Activated CD4-positive, alpha-beta T cell treated with anti-CD3 and anti-CD28 coated beads for 4 hours (primary cell): ENCODE results near the gene TAOK2.
"Not testable (repeated sequence)": the region's sequence is repeated elsewhere in the genome, so short reads cannot be mapped to it uniquely, and the experiment has no call there.

Source experiments
- DNase-seq, 2 donors: peaks; one replicate each; pipeline ENCODE4 v3.0.0-alpha.2; 2020

TAOK2 gene

DNA sequence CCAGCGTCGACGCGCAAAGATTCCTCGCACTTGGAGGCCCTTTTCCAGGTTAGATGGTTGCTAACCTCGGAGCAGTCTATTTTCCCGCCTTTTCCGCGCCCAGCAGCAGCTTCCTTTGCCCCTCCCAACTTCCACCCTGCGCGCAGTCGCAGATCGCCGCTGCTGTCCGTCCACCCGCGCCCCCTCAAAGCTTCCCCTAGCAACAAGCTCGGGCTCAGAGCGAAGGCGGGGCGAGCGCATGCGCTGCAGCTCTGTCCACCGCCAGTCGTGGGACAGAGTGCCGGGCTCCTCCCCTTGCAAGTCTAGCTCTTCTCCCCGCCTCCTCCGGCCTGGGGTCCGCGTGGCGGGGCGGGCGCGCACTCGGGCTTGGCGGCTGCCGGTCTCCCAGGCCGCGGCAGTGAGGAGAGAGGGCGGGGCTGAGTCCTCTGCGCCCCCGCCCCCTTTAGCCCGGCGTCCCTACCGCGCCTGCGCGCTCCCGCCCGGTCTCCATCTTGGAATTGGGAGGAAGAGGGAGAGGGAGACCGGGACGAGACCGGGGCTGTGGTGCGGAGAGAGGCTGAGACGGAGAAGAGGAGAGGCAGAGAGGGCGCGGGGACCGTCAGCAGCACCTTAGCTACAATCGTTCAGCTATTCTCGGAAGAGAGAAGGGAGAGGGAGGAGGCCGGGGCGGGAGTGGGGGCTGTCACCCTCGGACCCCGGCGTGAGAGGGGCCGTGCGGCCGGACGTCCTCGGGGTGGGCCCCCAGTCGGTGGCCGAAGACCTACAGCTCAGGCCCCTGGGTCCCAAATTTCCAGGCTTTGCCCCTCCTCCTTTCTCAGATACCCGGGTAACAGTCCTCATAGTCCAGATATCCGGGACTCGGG is at the start of gene TAOK2:
Gene TAOK2 (plus strand): TSS at position 485 of the 863 bp plus-strand sequence. CDS start 3,905 bp downstream, outside the sequence.
- peak; percentile 89 for DNase-seq

DNA sequence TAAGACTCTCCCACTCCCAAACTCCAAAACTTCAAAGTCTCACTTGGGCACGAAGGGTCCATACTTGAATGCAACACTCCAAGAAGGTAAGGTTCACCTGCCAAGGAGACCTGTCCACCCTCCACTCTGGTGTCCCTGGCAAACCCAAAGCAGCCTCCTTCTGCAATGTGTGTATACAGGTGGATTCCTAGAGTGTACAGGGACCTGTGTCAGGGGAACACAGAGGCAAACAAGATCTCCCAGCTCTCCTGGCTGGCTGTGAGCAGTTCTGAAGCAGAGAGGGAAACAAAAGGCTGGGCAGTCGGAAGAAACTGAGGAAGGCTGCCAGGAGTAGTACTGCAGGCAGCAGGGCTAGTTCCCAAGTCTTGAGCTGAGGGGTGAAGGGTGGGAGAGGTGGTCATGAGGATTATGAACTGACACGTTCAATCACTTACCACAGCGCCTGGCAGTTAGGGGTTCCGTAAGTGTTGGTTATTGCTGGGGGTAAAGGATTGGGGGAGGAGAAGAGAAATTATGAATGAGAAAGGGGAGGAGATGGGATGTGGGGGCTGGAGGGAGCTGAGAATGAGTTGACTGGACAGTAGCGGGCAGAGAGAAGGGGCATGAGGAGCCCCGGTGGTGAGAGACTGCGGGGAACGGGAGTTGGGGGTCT is 48.4 kb upstream of the TAOK2 start:
- no peak for DNase-seq

DNA sequence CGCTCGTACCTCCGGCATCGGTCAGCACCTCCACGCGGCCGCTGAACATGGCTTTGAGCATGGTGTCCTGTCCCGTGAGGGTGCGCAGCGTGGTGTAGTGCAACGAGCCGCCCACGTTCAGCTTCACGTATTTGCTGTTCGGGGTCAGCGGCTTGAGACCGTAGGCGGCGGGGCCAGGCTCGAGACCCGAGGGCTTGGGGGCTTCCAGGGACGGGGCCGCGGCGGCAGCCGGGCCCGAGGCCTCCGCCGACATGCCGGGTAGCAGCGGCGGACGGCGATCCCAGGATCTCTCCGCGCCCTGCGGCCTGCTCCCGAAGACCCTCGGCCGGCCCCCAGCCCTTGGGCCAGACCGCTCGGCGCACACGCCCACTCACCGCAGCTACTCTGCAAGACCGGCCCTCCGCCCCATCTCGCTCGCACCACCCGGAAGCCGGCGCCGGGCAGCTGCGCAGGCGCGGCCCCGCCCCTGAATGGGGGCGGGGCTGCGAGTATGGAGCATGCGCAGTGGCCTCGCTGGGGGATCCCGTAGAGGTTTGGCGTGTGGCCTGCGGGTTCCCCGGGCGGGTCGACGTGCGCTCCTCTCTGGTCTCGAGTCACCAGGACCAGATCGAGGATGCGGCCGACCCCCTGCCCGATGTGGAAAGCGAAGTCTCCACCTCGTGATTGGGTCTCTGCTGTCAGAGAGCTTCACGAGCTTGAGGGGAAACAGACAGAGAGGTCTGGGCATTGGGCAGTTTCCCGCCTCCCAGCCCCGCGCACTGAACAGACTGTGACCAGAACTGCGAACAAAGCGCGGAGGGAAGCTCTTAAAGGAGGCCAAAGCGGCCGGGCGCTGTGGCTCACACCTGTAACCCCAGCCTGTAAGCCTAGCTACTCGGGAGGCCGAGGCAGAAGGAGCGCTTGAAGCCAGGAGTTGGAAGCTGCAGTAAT is 47.6 kb upstream of the TAOK2 start, which contains the start of gene KCTD13:
Gene KCTD13 (minus strand): TSS at position 446 of the 930 bp plus-strand sequence. CDS start 193 bp downstream, at position 253.
- peak; percentile 86 to 89 for DNase-seq

DNA sequence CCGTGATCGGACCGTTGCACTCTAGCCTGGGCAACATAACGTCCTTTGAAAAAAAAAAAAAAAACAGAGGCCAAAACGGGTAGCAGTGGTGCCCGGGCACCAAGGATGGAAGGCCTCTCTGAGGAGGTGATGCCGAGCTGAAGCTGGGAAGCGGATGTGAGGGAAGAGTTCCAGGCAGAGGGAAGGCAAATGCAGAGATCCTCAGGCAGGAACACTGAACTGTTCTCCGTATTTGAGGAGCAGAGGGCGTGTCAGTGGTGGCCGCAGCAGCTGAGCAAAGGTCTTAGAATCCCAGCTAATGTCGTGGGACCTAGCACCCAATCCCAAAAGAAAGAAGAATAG is 47.0 kb upstream of the TAOK2 start:
- DNase-seq: no peak

DNA sequence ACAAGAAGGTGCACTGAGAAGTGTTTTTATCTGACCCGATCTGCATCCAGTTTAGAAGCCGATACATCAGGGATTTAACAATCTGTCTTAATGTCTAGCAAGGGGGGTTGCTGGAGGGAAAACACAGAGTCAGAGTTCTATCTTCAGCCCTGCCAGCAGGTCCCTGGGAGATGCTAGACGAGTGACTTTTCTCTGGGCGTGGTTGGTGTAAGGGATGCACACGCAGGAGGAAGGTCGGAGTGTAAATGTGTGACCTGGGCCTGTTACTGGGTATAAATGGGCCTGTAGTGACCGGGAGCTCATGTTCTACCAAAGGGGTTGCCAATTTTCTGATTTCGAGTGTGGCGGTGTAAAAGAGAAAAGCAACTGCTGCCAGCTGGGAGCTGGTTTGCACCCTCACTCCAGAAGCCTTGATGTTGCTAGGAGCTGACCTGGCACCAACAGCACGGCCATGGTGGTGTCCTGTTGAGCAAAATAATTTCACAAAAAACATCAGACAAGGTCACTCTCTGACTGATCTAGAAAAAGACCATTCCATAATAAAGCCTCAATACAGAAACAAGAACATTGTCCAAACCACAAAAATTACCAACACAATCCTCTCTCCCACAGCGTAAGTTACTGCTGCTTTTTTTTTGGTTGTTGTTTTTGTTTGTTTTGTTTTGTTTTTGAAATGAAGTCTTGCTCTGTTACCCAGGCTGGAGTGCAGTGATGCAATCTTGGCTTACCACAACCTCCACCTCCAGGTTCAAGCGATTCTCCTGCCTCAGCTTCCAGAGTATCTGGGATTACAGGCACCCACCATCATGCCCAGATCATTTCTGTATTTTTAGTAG is 46.4 kb upstream of the TAOK2 start:
- no peak for DNase-seq

DNA sequence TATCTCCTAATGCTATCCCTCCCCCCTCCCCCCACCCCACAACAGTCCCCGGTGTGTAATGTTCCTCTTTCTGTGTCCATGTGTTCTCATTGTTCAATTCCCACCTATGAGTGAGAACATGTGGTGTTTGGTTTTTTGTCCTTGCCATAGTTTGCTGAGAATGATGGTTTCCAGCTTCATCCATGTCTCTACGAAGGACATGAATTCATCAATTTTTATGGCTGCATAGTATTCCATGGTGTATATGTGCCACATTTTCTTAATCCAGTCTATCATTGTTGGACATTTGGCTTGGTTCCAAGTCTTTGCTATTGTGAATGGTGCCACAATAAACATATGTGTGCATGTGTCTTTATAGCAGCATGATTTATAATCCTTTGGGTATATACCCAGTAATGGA is 41.9 kb upstream of the TAOK2 start:
- not testable (repeated sequence) for DNase-seq

DNA sequence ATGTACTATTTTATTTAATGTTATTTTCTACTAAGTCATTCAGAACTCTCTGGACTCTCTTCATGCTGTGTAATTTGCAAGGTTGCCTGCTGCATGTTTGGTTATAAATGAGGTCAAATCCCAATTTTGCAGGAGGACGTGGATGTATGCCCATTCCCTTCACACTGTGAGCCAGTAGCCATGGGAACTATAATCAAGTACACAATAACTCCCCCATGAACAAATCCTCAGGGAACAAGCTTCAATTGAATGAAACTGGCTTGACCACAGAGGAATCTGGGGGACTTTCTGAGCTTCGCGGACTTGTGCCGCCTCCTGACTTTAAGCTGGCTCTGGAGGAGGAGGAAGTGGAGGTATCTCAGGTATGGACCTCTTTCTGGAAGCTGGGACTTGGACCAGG is 33.0 kb upstream of the TAOK2 start:
- DNase-seq: no peak

DNA sequence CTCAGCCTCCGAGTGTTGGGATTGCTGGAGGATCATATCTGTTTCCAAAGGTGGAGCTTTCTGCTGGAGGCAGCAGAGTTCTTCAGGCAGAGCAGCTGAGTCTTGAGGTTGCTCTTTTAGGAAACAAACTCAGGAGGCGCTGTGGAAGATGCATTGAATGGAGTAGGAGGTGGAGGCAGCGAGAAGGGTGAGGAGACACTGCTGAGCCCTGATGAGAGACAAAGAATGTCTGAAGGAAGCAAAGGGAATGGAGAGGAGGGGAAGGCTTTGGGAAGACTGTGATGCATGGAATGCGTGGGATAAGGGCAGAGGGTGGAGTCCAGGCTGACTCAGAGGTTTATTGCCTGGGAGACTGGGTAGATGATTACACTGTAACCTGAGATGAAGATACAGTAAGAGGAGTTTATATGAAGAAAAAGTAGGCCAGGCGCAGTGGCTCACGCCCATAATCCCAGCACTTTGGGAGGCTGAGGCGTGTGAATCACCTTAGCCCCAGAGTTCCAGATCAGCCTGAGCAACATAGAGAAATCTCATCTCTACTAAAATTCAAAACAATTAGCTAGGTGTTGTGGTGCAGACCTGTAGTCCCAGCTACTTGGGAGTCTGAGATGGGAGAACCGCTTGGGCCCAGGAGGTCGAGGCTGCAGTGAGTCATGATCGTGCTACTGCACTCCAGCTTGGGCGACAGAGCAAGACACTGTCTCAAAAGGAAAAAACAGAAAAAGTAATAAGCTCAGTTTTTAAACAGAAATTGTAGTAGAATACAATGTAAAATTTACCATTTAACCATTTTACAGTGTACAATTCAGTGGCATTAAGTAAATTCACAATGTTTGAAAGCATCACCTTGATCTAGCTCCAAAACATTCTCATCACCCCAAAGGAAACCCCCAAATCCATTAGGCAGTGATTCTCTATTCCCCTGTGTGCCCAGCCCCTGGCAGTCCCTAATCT is 29.5 kb upstream of the TAOK2 start:
- DNase-seq: no peak

DNA sequence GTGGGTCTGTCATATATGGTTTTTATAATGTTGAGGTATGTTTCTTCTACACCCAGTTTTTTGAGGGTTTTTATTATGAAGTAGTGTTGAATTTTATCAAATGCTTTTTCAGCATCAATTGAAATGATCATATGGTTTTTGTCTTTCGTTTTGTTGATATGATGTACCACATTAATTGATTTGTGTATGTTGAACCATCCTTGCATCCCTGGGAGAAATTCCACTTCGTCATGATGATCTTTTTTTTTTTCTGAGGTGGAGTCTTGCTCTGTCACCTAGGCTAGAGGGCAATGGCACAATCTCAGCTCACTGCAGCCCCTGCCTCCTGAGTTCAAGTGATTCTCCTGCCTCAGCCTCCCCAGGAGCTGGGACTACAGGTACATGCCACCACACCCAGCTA is 25.8 kb upstream of the TAOK2 start:
- DNase-seq: no peak

DNA sequence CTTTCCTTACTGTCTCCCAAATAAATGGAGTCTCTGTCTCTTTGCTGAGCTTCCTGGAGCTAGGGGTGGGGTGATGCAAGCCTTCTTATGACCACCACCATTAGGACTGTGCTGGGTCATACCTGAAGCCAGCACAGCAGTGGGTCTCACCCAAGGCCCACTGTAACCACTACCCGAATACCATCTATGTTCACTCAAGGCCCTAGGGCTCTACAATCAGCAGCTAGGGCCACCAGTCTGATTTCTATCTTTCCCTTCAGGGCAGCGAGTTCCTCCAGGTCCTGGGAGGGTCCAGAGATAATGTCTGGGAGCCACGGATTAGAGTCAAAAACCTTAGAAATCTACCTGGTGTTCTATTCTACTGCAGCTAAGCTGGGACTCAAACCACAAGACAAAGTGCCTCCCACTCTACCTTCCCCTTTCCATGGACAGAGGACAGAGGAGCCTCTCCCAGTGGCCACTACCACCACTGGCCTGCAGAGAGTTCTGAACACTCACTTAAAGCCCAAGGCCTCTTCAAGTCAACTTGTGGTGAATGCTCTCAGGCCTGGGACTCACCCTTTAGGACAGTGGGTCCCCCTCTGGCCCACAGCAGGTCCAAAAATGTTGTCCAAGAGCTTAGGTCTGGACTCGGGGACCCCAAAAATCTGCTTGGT is 22.7 kb upstream of the TAOK2 start:
- no peak for DNase-seq

DNA sequence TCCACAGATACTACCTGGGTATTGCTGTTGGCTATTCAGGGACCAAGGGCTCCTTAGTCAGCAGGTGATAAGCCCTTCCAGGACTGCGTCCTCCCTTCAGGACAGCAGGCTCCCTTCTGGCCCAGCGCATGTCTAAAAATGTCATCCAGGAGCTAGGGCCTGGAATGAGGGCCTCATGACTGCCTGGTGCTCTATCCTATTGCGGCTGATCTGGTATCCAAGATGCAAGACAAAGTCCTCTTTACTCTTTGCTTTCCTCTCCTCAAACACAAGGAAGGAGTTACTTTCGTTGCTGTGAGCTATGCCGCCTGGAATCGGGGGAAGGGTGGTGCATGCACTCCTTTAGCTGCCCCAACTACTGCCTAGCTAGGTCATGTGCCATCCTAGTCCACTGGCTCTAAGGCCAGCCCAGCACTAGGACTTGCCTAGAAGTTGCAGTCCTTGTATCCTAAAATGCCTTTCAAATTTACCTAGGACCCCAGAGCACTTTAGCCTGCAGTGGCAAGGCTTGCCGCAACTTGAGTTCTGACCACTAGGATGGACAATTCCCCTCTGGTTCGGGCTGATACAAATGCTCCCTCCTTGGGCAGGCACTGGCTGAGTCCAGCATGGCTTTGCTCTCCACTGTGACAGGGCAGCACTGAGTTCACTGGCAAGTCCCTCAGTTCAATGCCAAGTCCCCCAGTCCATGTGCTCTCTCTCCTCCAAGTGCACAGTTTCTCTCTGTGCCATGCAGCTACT is 21.9 kb upstream of the TAOK2 start:
- no peak for DNase-seq

DNA sequence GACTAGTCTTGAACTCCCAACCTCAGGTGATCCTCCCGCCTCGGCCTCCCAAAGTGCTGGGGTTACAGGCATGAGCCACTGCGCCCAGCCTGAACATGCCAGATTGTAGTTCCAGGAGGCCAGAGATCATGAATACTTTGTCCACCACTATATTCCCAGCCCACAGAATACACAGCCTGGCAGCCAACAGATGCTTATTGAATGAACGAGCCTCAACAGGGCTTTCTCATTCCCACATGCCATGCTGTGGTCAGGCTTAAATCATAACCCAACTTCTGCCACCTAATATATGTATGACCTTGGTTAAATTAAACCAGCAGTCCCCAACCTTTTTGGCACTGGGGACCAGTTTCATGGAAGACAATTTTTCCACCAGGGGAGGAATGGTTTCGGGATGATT is 14.9 kb upstream of the TAOK2 start:
- no peak for DNase-seq

DNA sequence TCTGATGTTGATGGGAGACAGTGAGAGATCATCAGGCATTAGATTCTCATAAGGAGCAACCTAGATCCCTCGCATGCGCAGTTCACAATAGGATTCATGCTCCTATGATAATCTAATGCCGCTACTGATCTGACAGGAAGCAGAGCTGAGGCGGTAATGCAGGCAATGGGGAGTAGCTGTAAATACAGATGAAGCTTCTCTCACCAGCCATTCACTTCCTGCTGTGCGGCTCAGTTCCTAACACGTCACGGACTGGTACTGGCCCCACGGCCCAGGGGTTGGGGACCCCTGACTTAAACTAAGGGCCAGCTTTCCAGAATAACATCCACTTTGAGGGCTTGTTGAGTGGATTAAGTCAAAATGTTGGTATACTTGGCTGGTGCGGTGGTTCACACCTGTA is 14.4 kb upstream of the TAOK2 start:
- DNase-seq: no peak

DNA sequence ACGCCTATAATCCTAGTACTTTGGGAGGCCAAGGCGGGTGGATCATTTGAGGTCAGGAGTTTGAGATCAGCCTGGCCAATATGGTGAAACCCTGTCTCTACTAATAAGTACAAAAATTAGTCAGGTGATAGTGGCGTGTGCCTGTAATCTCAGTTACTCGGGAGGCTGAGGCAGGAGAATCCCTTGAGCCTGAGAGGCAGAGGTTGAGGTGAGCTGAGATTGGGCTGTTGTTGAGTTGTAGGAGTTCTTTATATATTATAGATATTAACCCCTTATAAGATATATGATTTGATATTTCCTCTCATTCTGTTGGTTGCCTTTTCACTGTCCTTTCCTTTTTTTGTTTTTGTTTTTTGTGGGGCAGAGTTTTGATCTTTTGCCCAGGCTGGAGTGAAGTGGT is 13.8 kb upstream of the TAOK2 start:
- DNase-seq: not testable (repeated sequence)

DNA sequence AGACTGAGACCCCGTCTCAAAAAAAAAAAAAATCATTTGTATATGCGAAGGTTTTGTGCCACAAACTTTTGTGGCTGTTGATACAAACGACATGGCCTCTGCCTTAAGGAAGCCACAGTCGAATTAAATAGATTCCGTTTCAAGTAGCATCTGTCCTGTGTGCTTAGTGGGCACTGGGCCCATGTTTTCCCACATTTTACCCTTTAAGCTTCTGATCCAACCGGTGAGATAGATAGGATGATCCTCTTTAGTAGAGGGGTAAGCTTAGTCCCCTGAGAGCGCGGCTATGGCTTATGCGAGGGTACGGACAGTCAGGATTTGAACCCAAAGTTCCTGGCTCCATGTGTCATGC is 12.6 kb upstream of the TAOK2 start:
- no peak for DNase-seq

DNA sequence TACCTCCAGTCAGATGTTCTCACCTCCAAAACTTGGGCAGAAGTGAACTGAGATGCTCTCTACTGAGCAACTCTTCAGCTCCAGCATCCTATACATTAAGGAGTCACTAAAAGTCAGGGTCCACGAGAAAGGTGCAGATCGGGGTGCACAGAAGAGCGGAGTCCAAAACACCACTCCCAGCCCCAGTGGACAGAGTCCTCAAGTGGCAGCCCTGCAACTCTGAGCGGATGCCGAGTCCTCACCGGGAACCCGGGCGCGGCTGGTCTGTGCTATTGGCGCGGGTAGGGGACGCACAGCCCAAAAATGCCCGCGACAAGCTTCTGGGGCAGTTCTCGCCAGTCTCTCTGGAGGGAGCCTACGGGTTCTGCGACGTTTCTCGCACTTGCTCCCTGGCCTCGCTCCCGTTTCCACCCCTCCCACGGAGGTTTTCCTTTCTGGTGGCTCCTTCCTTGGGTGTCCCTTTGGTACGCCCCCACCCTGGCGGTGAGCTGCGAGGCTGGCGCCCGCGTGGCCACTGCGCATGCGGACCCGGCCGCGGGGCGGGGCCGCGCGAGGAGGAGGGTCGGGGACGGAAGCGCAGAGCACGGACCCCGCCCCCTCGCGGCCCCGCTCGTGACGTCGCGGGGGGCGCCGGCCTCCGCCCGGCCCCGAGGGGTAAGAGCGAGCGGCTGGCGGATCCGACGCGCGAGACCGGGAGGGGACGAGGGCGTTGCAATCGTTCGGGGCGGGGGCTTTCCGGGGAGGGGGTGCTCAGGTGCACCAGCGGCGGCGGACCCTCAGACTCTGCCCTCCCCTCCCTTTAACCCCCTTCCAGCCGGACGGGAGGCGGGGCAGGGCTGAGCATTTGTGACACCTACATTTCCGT is 12.0 kb upstream of the TAOK2 start, which contains the start of gene TMEM219:
Gene TMEM219 (plus strand): TSS at position 601 of the 865 bp plus-strand sequence. CDS start 1,065 bp downstream, outside the sequence.
- peak; percentile 90 to 91 for DNase-seq

DNA sequence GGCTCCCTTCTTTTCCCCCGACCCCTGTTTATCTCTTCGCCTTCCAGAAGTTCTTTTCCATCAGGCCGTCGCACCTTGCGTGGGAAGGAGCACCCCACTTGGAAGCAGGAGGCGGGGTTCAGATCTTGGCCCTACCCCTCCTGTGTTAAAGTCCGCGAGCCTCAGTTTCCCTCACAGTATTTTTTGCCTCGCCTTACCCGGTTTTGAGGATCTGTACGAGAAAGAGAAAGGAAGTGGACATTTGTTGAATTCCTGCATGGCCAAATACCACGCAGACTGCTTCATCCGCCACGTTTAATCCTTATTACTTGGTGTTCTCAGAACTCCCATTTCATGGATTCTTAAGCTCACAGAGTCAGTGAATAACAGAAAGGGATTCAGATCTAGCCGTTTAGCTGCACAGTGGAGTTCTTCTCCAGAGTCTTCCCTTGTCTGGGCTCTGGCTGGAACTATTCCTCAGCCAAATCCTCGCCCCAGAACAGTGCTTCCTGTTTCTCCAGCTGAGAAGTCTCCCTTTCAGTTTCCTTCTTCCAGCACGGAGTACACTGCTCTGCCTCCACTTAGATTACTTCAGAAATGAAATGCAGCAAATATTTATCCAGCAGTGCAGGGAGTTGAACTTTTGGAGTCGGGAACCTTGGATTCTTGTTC is 11.2 kb upstream of the TAOK2 start:
- no peak for DNase-seq
